Kidney (tissue), 14 donors: ENCODE data around the gene EHD4. TPM values are rescaled to one million over a fixed set of nuclear protein-coding genes. Genes with fewer than 3 reads are reported as not detected.

ENCODE experiments used
- DNase-seq, 5 donors: peaks; one replicate each; pipeline ENCODE4 v3.0.0-alpha.2; 2013 to 2020
- FAIRE-seq: peaks from 2 replicates; lab custom pipeline; 2012; peaks lifted over from hg19 to GRCh38; lab: Jason Lieb, UNC
- H3K27ac ChIP-seq, 2 donors: one replicate each; pipeline ENCODE4 v1.7.0; 2013; ENCODE audit warnings: low read depth in 2 of 2, low read length in 2 of 2, inconsistent platforms in 1 of 2
- H3K27me3 ChIP-seq: one replicate; pipeline ENCODE4 v1.7.1; 2013; ENCODE audit warnings: low read length, inconsistent platforms; ENCODE audit not compliant: control insufficient read depth, insufficient read depth
- H3K36me3 ChIP-seq, 3 donors: one replicate each; pipeline versions ENCODE4 v1.7.0 to v1.7.1; 2013; ENCODE audit warnings: low read length in 3 of 3, control low read depth in 1 of 3, inconsistent platforms in 1 of 3; ENCODE audit not compliant: insufficient read depth in 3 of 3, control insufficient read depth in 2 of 3
- H3K4me1 ChIP-seq, 3 donors: one replicate each; pipeline versions ENCODE4 v1.7.0 to v1.7.1; 2013; ENCODE audit warnings: low read length in 3 of 3, inconsistent platforms in 1 of 3, low read depth in 1 of 3; ENCODE audit not compliant: control insufficient read depth in 2 of 3, insufficient read depth in 2 of 3
- H3K4me3 ChIP-seq, 3 donors: one replicate each; pipeline versions ENCODE4 v1.7.0 to v1.8.1; 2013; ENCODE audit warnings: low read length in 3 of 3, control low read depth in 1 of 3, inconsistent platforms in 1 of 3
- H3K9ac ChIP-seq, 3 donors: one replicate each; pipeline versions ENCODE4 v1.7.0 to v1.7.1; 2013; ENCODE audit warnings: low read length in 3 of 3, control low read depth in 1 of 3, inconsistent platforms in 1 of 3
- H3K9me3 ChIP-seq, 3 donors: one replicate each; pipeline versions ENCODE4 v1.7.0 to v1.7.1; 2013; ENCODE audit warnings: low read length in 3 of 3, control low read depth in 1 of 3, inconsistent platforms in 1 of 3; ENCODE audit not compliant: control insufficient read depth in 2 of 3, insufficient read depth in 1 of 3
- intact Hi-C: fragments of 100-400 bp; cut with DNase I; formaldehyde crosslinking; loops from one replicate; pipeline ENCODE4 v1.11.1; 2022
- polyA plus RNA-seq: library from polyadenylated mRNA; stranded (reverse); fragments of 350-450 nt; fragmentation: Illumina TruSeq; extraction: RNeasy Lipid Tissue Mini Kit (QIAGEN cat#74804); gene quantifications from one replicate; pipeline ENCODE4 v1.2.3, GENCODE V29; 2014; ENCODE audit warnings: low read depth, low replicate concordance; ENCODE audit not compliant: insufficient read depth
- total RNA-seq: library from RNA; stranded (reverse); fragmentation: NEBNext Ultra II Directional; extraction: Animal tissue kit (Norgen Biotek cat#: 25700); gene quantifications from one replicate; pipeline ENCODE4 v1.2.1, GENCODE V29; 2021
- TF ChIP-seq, protein P1 (sequence below): IDR thresholded peaks from 3 replicates; pipeline ENCODE4 v1.5.1; 2012; ENCODE audit warnings: mild to moderate bottlenecking, moderate library complexity, borderline replicate concordance; ENCODE audit not compliant: insufficient read depth; ENCODE audit errors: extremely low read depth
- donor health status: control.
- donor health status: control.
- donor health status: control.
- donor health status: control.
- donor health status: control.
- donor health status: DM: yes; HTN: yes; CAD: no.
- donor health status: Normal renal cell carcinoma (clear cell type).

EHD4 gene
- total and polyA plus RNA-seq, 2 donors from 2014 or later = 15.7 to 38.5 TPM

DNA sequence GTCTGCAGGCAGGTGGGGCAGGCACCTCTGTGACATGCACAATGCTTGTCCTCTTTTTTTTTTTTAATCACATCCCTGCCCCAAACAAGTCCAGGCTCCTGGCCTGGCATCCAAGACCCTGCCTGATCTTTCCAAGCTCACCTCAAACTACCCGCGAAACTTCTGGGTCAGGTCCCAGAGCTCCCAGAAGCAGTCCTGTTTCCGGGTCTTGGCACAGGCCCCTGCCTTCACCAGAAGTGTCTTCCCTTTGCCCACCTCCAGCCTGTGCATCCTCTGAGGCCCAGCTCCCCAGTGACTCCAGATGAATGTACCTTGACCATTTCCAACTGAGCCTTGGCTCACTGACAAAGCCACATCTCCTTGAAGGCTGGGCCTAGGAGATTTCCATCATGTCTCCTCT, 25.5 kb upstream of the EHD4 start:
- no peak overlapping the region for H3K4me3 ChIP-seq
- no peaks in the 10 kb centered on the region for H3K9me3 ChIP-seq
- no peak overlapping the region for H3K9ac ChIP-seq
- no peaks in the 10 kb centered on the region for H3K36me3 ChIP-seq
- intact Hi-C loops = no loop called here
- no peaks in the 10 kb centered on the region for H3K27me3 ChIP-seq
- H3K4me1 ChIP-seq = no peaks in the 10 kb centered on the region
- TF ChIP-seq, protein P1, sequence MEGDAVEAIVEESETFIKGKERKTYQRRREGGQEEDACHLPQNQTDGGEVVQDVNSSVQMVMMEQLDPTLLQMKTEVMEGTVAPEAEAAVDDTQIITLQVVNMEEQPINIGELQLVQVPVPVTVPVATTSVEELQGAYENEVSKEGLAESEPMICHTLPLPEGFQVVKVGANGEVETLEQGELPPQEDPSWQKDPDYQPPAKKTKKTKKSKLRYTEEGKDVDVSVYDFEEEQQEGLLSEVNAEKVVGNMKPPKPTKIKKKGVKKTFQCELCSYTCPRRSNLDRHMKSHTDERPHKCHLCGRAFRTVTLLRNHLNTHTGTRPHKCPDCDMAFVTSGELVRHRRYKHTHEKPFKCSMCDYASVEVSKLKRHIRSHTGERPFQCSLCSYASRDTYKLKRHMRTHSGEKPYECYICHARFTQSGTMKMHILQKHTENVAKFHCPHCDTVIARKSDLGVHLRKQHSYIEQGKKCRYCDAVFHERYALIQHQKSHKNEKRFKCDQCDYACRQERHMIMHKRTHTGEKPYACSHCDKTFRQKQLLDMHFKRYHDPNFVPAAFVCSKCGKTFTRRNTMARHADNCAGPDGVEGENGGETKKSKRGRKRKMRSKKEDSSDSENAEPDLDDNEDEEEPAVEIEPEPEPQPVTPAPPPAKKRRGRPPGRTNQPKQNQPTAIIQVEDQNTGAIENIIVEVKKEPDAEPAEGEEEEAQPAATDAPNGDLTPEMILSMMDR = no peak
- DNase-seq = peak in 1 of 5 donors; percentile 43
- FAIRE-seq = no peak
- no peak overlapping the region for H3K27ac ChIP-seq

DNA sequence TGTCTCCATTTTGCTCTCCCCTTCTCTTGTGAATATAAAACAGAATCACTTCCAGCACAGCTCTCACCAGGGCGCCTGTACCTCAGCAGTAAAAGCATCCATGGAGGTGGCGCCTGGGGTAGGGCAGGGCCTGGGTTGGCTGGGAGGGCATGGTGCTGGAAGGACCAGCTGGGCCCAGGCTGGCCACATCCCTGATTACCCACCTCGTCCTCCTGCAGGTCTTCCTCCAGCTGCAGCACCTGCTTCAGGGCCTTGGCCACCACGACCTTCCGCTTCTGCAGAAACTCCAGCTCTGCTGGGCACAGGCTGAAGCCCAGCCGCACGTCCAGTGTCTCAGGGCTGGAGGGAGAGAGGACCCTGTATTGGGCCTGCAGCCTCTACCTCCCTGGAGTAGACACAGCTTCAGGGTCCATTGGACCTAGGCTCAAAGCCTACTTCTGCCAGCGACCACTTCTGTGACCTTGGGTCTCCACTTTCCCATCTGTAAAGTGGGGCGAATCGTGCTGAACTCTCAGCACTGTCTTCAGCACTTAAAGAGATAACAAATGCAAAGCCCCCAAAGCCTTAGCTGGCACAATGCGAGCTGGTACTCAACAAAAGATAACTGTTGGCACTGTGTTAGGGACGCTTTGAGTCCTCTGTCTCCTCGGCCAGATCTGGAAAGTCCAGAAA, 24.7 kb upstream of the EHD4 start:
- no peak overlapping the region for H3K9ac ChIP-seq
- DNase-seq = peak in 1 of 5 donors; percentile 53

DNA sequence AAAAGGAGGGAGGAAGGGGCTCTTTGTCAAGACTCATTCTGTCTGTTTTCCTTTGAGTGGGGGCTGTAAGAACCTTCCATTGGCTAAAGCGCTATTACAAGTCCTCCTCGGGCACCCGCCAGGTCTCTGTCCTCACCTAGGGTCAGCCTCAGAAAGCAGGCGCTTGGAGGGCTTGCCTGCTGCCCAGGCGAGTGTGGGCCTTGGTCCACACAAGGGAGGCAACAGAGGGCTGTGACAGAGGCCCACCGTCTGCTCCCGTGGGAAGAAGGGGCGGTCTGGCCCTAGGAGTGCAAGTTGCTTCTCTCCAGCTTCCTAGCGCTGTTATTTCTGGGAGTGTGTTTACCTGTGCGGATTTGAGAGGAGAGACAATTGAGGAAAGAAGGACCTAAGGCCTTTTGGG, 24.0 kb upstream of the EHD4 start:
- TF ChIP-seq, protein P1 = no peak
- intact Hi-C loops = no loop called here
- Histone ChIP-seq H3K4me1 (no peaks in the 10 kb centered on the region), H3K36me3 (no peaks in the 10 kb centered on the region), H3K27me3 (no peaks in the 10 kb centered on the region), H3K27ac (no peak overlapping the region), H3K9ac (no peak overlapping the region), H3K4me3 (no peak overlapping the region), H3K9me3 (no peaks in the 10 kb centered on the region)
- no peak for FAIRE-seq
- peak in 1 of 5 donors; percentile 52 for DNase-seq

More for the DNA sequence above, 24.7 kb upstream of the EHD4 start:
- H3K4me3 ChIP-seq = no peak overlapping the region
- TF ChIP-seq, protein P1 = no peak
- no peaks in the 10 kb centered on the region for H3K9me3 ChIP-seq
- H3K27ac ChIP-seq = no peak overlapping the region
- no peaks in the 10 kb centered on the region for H3K27me3 ChIP-seq
- no peak for FAIRE-seq
- no peaks in the 10 kb centered on the region for H3K36me3 ChIP-seq
- H3K4me1 ChIP-seq = no peaks in the 10 kb centered on the region
- intact Hi-C loops = no loop called here
